Right forelimb (tissue), 1 donor: ENCODE measurements around the gene COL11A1.
"Not testable (repeated sequence)": the region's sequence is repeated elsewhere in the genome, so short reads cannot be mapped to it uniquely, and the experiment has no call there.

Experiments
- DNase-seq: peaks from one replicate; pipeline ENCODE4 v3.0.0-alpha.2; 2018

COL11A1 gene

GRCh38 chr1:102826706-102827105, 281.6 kb downstream of the COL11A1 start:
- DNase-seq: not testable (repeated sequence)
